ENCODE measurements around the gene ACTL8. TPM values are rescaled to one million over a fixed set of nuclear protein-coding genes. Genes with fewer than 3 reads are reported as not detected.

The ACTL8 gene
- total RNA-seq, 3 donors from 2014 or later = 0.35 to 1.0 TPM; not detected in 1

DNA sequence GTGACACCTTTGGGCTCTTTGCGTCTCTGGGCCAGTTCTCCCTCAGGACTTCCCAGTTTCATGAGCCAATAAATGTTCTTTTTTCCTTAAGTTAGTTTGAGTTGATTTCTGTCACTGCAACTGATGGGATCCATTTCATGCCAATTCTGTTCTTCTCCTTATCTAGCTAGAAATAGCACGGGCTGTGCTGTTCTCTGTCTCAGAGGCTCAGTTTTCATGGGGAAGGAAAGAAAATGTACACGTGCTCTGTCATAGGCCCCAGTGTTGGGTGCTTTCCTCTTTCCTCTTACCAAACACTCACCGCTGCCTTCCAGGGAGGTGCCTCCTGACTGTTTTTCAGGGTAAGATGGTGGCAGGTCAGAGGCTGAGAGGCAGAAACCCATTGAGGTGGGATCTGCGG, 43.2 kb upstream of the ACTL8 start:
- H3K4me3 ChIP-seq = no peak overlapping the region
- TF ChIP-seq, protein P1, sequence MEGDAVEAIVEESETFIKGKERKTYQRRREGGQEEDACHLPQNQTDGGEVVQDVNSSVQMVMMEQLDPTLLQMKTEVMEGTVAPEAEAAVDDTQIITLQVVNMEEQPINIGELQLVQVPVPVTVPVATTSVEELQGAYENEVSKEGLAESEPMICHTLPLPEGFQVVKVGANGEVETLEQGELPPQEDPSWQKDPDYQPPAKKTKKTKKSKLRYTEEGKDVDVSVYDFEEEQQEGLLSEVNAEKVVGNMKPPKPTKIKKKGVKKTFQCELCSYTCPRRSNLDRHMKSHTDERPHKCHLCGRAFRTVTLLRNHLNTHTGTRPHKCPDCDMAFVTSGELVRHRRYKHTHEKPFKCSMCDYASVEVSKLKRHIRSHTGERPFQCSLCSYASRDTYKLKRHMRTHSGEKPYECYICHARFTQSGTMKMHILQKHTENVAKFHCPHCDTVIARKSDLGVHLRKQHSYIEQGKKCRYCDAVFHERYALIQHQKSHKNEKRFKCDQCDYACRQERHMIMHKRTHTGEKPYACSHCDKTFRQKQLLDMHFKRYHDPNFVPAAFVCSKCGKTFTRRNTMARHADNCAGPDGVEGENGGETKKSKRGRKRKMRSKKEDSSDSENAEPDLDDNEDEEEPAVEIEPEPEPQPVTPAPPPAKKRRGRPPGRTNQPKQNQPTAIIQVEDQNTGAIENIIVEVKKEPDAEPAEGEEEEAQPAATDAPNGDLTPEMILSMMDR (IDR thresholded peaks at IDR 0.05) = no peak
- ATAC-seq = no peak
- no peaks in the 10 kb centered on the region for H3K4me1 ChIP-seq (ENCODE audit: low read depth)
- no peaks in the 10 kb centered on the region for H3K9me3 ChIP-seq
- DNase-seq = no peak
- H3K36me3 ChIP-seq (ENCODE audit: low read depth) = no peaks in the 10 kb centered on the region
- intact Hi-C loops (cut with DNase I, micrococcal nuclease) = no loop called here

DNA sequence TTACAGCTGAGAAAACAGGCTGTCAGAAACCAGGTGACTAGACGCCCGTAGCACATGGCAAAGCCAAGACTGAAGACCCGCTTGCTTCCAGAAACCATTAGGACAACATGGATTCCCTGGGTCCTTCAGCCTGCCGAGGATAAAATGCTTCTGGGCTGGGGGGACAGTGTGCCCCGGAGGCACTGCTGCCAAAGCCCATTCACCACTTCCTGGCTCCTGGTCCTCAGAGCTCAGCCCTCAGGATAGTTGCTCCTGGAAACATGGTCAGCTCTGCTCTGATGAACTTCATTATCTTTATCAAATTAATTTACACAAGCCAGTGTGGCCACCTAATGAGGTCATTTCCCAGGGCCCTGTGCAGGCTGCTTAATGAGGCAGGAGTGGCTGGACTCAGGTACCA, 41.1 kb upstream of the ACTL8 start:
- TF ChIP-seq, protein P1 (IDR thresholded peaks at IDR 0.05) = no peak
- ATAC-seq = no peak

DNA sequence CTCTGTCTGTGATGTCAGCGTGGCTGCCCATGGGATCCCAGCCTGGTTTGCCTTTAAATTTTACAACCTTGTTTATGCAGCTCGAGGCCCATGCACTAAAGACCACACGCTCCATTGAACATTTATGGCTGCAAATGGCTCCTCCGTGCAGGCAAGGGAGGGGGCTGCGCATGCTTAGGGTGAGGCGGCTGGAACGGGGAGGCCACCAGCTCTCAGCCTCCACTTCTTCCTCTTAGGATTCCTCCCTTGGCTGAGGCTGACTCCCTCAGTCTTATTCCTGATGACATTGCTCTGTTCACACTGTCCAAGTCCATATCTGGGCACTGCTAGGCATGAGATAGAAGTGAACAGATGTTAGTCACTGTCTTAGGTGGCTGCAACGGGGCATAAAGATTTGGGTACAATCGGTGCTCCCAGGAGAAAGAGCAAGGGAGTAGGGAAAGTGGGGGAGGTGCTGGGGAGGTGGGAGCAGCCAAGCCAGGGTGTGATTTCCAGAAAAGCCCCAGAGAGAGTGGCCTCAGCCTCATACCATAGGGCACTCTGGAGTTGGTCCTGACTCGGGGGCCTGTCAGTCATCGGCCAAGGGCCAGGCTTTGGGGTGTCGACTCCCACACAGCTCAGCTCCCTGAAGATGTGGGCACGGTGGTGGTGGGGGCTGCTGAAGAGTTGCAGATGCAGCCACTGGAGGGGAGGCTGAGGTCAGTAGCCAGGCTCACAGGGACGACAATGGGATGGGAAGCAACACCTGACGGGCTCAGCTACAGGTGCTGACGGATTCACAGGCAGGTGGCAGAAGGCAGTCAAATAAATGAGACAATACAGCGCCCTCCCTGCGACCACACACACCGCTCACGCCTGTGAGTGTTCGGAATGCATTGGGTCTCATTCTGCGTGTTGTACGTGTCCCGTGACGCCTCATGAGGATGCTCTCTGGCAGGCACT, 37.3 kb upstream of the ACTL8 start:
- TF ChIP-seq, protein P1 (IDR thresholded peaks at IDR 0.05) = no peak
- no peak for ATAC-seq
- H3K9me3 ChIP-seq = no peaks in the 10 kb centered on the region
- intact Hi-C loops (cut with DNase I, micrococcal nuclease) = no loop called here
- no peaks in the 10 kb centered on the region for H3K4me1 ChIP-seq (ENCODE audit: low read depth)
- H3K4me3 ChIP-seq = no peak overlapping the region
- no peak for DNase-seq
- H3K36me3 ChIP-seq (ENCODE audit: low read depth) = no peaks in the 10 kb centered on the region

More for the DNA sequence above, 41.1 kb upstream of the ACTL8 start:
- Histone ChIP-seq H3K4me1 (ENCODE audit: low read depth) (no peaks in the 10 kb centered on the region), H3K36me3 (ENCODE audit: low read depth) (no peaks in the 10 kb centered on the region), H3K4me3 (no peak overlapping the region), H3K9me3 (no peaks in the 10 kb centered on the region)
- intact Hi-C loops (cut with DNase I, micrococcal nuclease) = no loop called here
- DNase-seq = no peak

DNA sequence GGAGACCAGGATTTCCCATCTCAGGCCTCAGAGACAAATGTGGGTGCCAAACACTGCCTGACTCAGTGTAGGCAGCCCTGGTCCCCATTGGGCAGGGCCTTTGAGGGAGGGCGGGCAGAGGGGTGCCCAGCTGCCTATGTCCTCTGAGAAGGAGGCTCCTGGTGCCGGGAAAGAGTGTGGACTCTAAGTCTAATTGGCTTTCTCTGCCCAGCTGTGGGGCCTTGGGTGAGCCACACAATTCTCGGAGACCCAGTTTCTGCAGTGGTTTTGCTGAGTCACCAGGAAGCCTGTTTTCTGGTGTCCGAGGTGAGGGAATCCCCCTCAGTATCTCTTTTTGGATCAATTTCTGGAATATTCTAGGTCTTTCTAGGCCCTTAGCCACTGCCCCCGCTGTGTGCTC, 35.3 kb upstream of the ACTL8 start:
- Histone ChIP-seq H3K36me3 (ENCODE audit: low read depth) (no peaks in the 10 kb centered on the region), H3K9me3 (no peaks in the 10 kb centered on the region), H3K4me1 (ENCODE audit: low read depth) (no peaks in the 10 kb centered on the region), H3K4me3 (no peak overlapping the region)
- TF ChIP-seq, protein P1 (IDR thresholded peaks at IDR 0.05) = no peak
- DNase-seq (no peak), ATAC-seq (no peak)
- intact Hi-C loops (cut with DNase I, micrococcal nuclease) = no loop called here

DNA sequence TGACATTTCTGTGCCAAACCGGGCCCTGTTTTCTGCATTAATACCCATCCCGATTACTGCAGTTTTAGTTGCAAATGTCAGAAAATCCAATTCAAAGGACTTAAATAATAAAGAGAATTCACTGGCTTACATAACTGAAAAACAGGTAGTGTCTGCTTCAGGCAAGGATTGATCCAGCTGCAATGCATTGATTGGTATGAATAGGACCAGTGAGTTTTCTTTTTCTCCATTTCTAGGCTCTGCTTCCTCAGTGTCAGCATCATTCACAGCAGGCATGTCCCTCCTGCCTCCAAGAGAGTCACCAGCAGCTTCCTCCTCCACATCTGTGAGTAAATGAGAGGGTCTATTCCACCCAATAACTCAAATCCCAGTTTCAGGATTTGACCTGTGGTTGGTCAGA, 33.7 kb upstream of the ACTL8 start:
- DNase-seq (no peak), ATAC-seq (no peak)
- Histone ChIP-seq H3K9me3 (no peaks in the 10 kb centered on the region), H3K4me1 (ENCODE audit: low read depth) (no peaks in the 10 kb centered on the region), H3K4me3 (no peak overlapping the region), H3K36me3 (ENCODE audit: low read depth) (no peaks in the 10 kb centered on the region)
- intact Hi-C loops (cut with DNase I, micrococcal nuclease) = no loop called here
- TF ChIP-seq, protein P1 (IDR thresholded peaks at IDR 0.05) = no peak

Measured in mucosa of descending colon (tissue), 3 donors.